H54 (cell line): Measurements from ENCODE around the gene TIE1.
"Not testable (repeated sequence)": the region's sequence is repeated elsewhere in the genome, so short reads cannot be mapped to it uniquely, and the experiment has no call there.

Experiments
- DNase-seq: peaks from one replicate; pipeline ENCODE4 v3.0.0; 2011; ENCODE audit warnings: low spot score, mixed read lengths; ENCODE audit not compliant: insufficient read length
- FAIRE-seq: peaks from 3 replicates; lab custom pipeline; 2011; peaks lifted over from hg19 to GRCh38; lab: Jason Lieb, UNC
- POLR2A ChIP-seq: IDR thresholded peaks from 2 replicates; pipeline ENCODE4 v1.6.1; 2011; ENCODE audit warnings: low read depth, mild to moderate bottlenecking, low read length

The TIE1 gene

GRCh38 chr1:43367026-43367903, 66.5 kb downstream of the TIE1 start:
- no peak for FAIRE-seq
- TF ChIP-seq POLR2A, result no peak; the same call in 1 of the 2 replicates
- DNase-seq, result peak; percentile 54

GRCh38 chr1:43367904-43368645, 67.3 kb downstream of the TIE1 start, which contains the start of gene ELOVL1:
TSS of gene ELOVL1 (minus strand) at chr1:43368011. CDS start at chr1:43365609, 2,402 bp downstream.
- peak; percentile 87 for TF ChIP-seq POLR2A
- FAIRE-seq (no peak), DNase-seq (peak; percentile 81)

- DNase-seq (no peak), FAIRE-seq (no peak)
- TF ChIP-seq POLR2A, result no peak
Measured at GRCh38 chr1:43368646-43369020, 67.9 kb downstream of the TIE1 start.

- not testable (repeated sequence) for DNase-seq, FAIRE-seq
Measured at GRCh38 chr1:43369779-43370178, 69.0 kb downstream of the TIE1 start.

GRCh38 chr1:43370564-43370963, 69.8 kb downstream of the TIE1 start:
- TF ChIP-seq POLR2A, result no peak
- no peak for FAIRE-seq
- no peak for DNase-seq

- no peak for TF ChIP-seq POLR2A
- FAIRE-seq (no peak), DNase-seq (no peak)
Measured at GRCh38 chr1:43372172-43372571, 71.4 kb downstream of the TIE1 start.
